ENCODE results near the gene MYO1C.

Gene MYO1C

GRCh38 chr17:1485423-1486376 lies 6.8 kb downstream of the MYO1C start:
- DNase-seq (ENCODE audit: low read depth in 3 of 3), result peak in 1 of 3 donors; percentile 44

- no peak for DNase-seq (ENCODE audit: low read depth in 3 of 3)
Observed at GRCh38 chr17:1484676-1485422, 7.6 kb downstream of the MYO1C start.

GRCh38 chr17:1484060-1484535 lies 8.4 kb downstream of the MYO1C start:
- DNase-seq (ENCODE audit: low read depth in 3 of 3), result no peak

GRCh38 chr17:1482680-1483079 lies 9.8 kb downstream of the MYO1C start:
- DNase-seq (ENCODE audit: low read depth in 3 of 3), result no peak

- no peak for DNase-seq (ENCODE audit: low read depth in 3 of 3)
Observed at GRCh38 chr17:1481736-1482135, 10.8 kb downstream of the MYO1C start.

GRCh38 chr17:1480747-1481465 lies 11.6 kb downstream of the MYO1C start:
- DNase-seq (ENCODE audit: low read depth in 3 of 3), result no peak

GRCh38 chr17:1478418-1478817 lies 14.1 kb downstream of the MYO1C start:
- no peak for DNase-seq (ENCODE audit: low read depth in 3 of 3)

GRCh38 chr17:1475321-1475854 lies 17.1 kb downstream of the MYO1C start:
- no peak for DNase-seq (ENCODE audit: low read depth in 3 of 3)

GRCh38 chr17:1474402-1475189 lies 17.9 kb downstream of the MYO1C start:
- DNase-seq (ENCODE audit: low read depth in 3 of 3), result no peak

GRCh38 chr17:1473841-1474240 lies 18.6 kb downstream of the MYO1C start:
- no peak for DNase-seq (ENCODE audit: low read depth in 3 of 3)

- DNase-seq (ENCODE audit: low read depth in 3 of 3), result no peak
Observed at GRCh38 chr17:1473170-1473569, 19.3 kb downstream of the MYO1C start.

- DNase-seq (ENCODE audit: low read depth in 3 of 3), result no peak
Observed at GRCh38 chr17:1471911-1472821, 20.3 kb downstream of the MYO1C start.

GRCh38 chr17:1471490-1471889 lies 21.0 kb downstream of the MYO1C start:
- DNase-seq (ENCODE audit: low read depth in 3 of 3), result no peak

- no peak for DNase-seq (ENCODE audit: low read depth in 3 of 3)
Observed at GRCh38 chr17:1470755-1471462, 21.6 kb downstream of the MYO1C start.

- no peak for DNase-seq (ENCODE audit: low read depth in 3 of 3)
Observed at GRCh38 chr17:1470071-1470754, 22.3 kb downstream of the MYO1C start.

- no peak for DNase-seq (ENCODE audit: low read depth in 3 of 3)
Observed at GRCh38 chr17:1469231-1469852, 23.1 kb downstream of the MYO1C start.

- DNase-seq (ENCODE audit: low read depth in 3 of 3), result no peak
Observed at GRCh38 chr17:1467898-1468492, 24.5 kb downstream of the MYO1C start.

- DNase-seq (ENCODE audit: low read depth in 3 of 3), result no peak
Observed at GRCh38 chr17:1467258-1467657, 25.2 kb downstream of the MYO1C start.

Data from stimulated activated CD4-positive, alpha-beta T cell treated with anti-CD3 and anti-CD28 coated beads, TNF-alpha, amount 100 ng/mL, for 48 hours (primary cell).